ENCODE results near the gene MB21D2. TPM values are rescaled to one million over a fixed set of nuclear protein-coding genes. Genes with fewer than 3 reads are reported as not detected.

Gene MB21D2
- total RNA-seq, 4 donors from 2014 or later = 0.72 to 3.6 (median 2.8) TPM

DNA sequence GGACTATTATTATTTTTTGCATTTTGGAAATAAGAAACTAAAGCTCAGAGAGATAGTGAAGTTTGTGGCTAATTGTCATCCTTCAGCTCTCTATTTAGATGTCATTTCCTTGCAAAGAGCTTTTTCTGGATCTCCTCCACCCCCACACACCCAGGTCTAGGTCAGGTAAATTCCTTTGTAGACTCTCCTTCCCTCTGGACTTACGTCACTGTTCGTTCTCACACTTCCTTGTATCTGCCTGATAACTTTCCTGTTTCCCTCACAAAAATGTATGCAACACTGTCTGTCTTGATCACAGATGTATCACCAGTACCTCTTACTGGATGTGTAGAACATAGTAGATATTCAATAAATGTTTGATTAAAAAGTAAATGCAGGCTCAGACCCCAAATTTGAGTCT is 6.1 kb upstream of the MB21D2 start:
- WGBS, 2 donors = 66 to 73% methylated on average over 2 of the region's 2 CpGs
- intact Hi-C loops (cut with DNase I) = no loop called here
- Histone ChIP-seq H3K27ac (no peak overlapping the region), H3K9me3 (no peaks in the 10 kb centered on the region), H3K36me3 (no peaks in the 10 kb centered on the region), H3K4me1 (peaks cover 0 to 4% (median under 1%) of the 10 kb centered on the region in 3 donors), H3K4me3 (no peak overlapping the region), H3K27me3 (no peaks in the 10 kb centered on the region)
- DNase-seq = no peak
- no peak for TF ChIP-seq CTCF (IDR thresholded peaks at IDR 0.05)
- TF ChIP-seq POLR2A (IDR thresholded peaks at IDR 0.05) = no peak

- Histone ChIP-seq H3K36me3 (no peaks in the 10 kb centered on the region), H3K27ac (no peak overlapping the region), H3K4me1 (peaks cover 0 to 11% (median 6%) of the 10 kb centered on the region in 3 donors), H3K9me3 (no peaks in the 10 kb centered on the region), H3K27me3 (no peaks in the 10 kb centered on the region), H3K4me3 (no peak overlapping the region)
- no peak for TF ChIP-seq POLR2A (IDR thresholded peaks at IDR 0.05)
- no peak for TF ChIP-seq CTCF (IDR thresholded peaks at IDR 0.05)
- intact Hi-C loops (cut with DNase I) = no loop called here
- no peak for DNase-seq
Measured at GRCh38 chr3:192921793-192922192, 4.1 kb upstream of the MB21D2 start.

DNA sequence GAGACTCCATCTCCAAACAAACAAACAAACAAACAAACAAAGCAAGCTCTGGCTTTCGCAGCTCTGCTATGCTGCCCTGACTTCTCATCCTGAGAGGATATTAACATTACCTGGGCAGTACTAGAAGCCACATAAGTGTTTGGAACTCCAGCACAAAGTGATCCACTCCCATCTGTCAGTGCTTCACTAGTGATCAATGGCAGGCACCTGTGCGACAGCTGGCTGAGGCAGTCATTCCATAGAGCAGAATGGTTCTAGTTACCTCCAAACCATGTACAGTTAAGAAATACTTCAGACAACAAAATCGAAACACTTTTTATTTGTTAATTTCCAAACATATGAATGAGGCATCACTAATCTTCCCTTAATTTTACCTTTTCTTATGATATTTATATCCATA is 2.8 kb upstream of the MB21D2 start:
- Histone ChIP-seq H3K27me3 (peaks cover 0 to 9% (median 0%) of the 10 kb centered on the region in 4 donors), H3K4me3 (no peak overlapping the region), H3K4me1 (peaks cover 4 to 25% (median 13%) of the 10 kb centered on the region in 3 donors), H3K9me3 (no peaks in the 10 kb centered on the region), H3K36me3 (no peaks in the 10 kb centered on the region), H3K27ac (no peak overlapping the region)
- no peak for DNase-seq
- TF ChIP-seq POLR2A (IDR thresholded peaks at IDR 0.05) (no peak), CTCF (IDR thresholded peaks at IDR 0.05) (no peak)
- intact Hi-C loops (cut with DNase I) = no loop called here
- WGBS, 2 donors = 90 to 91% methylated on average over 3 of the region's 3 CpGs

DNA sequence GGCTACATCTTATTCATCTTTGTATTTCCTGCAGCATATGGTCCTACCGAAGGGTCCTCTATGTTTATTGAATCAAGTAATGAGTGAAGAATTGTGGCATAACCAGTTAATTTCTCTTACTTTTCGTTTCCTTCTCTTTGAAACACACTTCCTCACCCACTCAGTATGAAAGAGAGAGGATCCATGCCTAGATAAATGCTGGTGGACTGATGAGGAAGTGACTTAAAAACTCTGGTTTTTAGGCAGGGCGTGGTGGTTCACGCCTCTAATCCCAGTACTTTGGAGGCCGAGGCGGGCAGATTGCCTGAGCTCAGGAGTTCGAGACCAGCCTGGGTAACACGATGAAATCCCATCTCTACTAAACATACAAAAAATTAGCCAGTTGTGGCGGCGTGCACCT is 2.2 kb upstream of the MB21D2 start:
- no peak overlapping the region for H3K4me3 ChIP-seq
- H3K27ac ChIP-seq = no peak overlapping the region
- H3K4me1 ChIP-seq = peaks cover 4 to 30% (median 13%) of the 10 kb centered on the region in 3 donors
- no peaks in the 10 kb centered on the region for H3K36me3 ChIP-seq
- TF ChIP-seq POLR2A (IDR thresholded peaks at IDR 0.05) (no peak), CTCF (IDR thresholded peaks at IDR 0.05) (no peak)
- peaks cover 0 to 9% (median 0%) of the 10 kb centered on the region in 4 donors for H3K27me3 ChIP-seq
- 67 to 77% methylated on average over 6 to 9 of the region's 10 CpGs for WGBS, 2 donors
- intact Hi-C loops (cut with DNase I) = loop anchor here (10.0 kb wide), 1 partner anchor 85 kb away; no protein-coding TSS in a partner anchor
- DNase-seq = no peak
- no peaks in the 10 kb centered on the region for H3K9me3 ChIP-seq

DNA sequence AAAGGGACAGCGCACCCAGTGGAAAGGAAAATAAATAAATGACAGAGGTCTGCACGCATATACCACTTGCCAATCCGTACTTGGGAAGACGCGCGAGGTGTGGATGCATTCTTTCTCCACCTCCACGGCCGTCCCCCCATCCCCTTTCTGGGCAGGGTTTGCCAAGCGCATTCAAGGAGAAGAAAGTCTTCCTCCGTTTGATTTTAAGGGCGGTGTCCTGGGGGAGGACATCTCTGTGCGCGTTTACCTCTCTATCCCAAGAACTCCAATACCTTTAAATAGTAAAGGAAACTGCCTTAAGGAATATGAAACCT is 576 bp upstream of the MB21D2 start:
- no peaks in the 10 kb centered on the region for H3K9me3 ChIP-seq
- no peaks in the 10 kb centered on the region for H3K36me3 ChIP-seq
- H3K27me3 ChIP-seq = peaks cover 0 to 9% (median 0%) of the 10 kb centered on the region in 4 donors
- intact Hi-C loops (cut with DNase I) = loop anchor here (10.0 kb wide), 1 partner anchor 83 kb away; no protein-coding TSS in a partner anchor
- H3K4me3 ChIP-seq = peak overlapping the region; percentile 47 to 92 (median 76)
- no peak for DNase-seq
- peaks cover 4 to 30% (median 13%) of the 10 kb centered on the region in 3 donors for H3K4me1 ChIP-seq
- TF ChIP-seq CTCF (IDR thresholded peaks at IDR 0.05) (peak in 3 of 6 experiments; percentile 5 to 31 (median 5)), POLR2A (IDR thresholded peaks at IDR 0.05) (no peak)
- H3K27ac ChIP-seq = peak overlapping the region; percentile 81 to 95 (median 90)
- WGBS, 2 donors = 3 to 5% methylated on average over 12 to 13 of the region's 13 CpGs

Data from esophagus squamous epithelium (tissue), 5 donors.